GM18505 (cell line): ENCODE results near the gene RNF152.
"Not testable (repeated sequence)": the region's sequence is repeated elsewhere in the genome, so short reads cannot be mapped to it uniquely, and the experiment has no call there.

Source experiments
- ATAC-seq: cut with Tn5 transposase; IDR thresholded peaks from one replicate; pipeline ENCODE4 v1.9.1; 2021; ENCODE audit not compliant: unreplicated experiment
- POLR2A ChIP-seq: IDR thresholded peaks from 4 replicates; pipeline ENCODE4 v1.6.1; 2011; ENCODE audit warnings: borderline replicate concordance; ENCODE audit not compliant: insufficient read depth, insufficient read length; ENCODE audit errors: extremely low read depth

RNF152 gene

GRCh38 chr18:61808286-61808685, 84.5 kb downstream of the RNF152 start:
- no peak for ATAC-seq
- no peak for TF ChIP-seq POLR2A

- no peak for ATAC-seq
- TF ChIP-seq POLR2A = no peak
These were observed 89.4 kb downstream of the RNF152 start for GRCh38 chr18:61803393-61803792.

- no peak for TF ChIP-seq POLR2A
- ATAC-seq = no peak
These were observed 94.9 kb downstream of the RNF152 start for GRCh38 chr18:61797696-61798590.

- ATAC-seq = no peak
- no peak for TF ChIP-seq POLR2A
These were observed 101.8 kb downstream of the RNF152 start for GRCh38 chr18:61791031-61791430.

GRCh38 chr18:61787011-61787670, 105.7 kb downstream of the RNF152 start:
- ATAC-seq = not testable (repeated sequence)

- ATAC-seq = no peak
- TF ChIP-seq POLR2A = no peak
These were observed 107.2 kb downstream of the RNF152 start for GRCh38 chr18:61785588-61785987.

GRCh38 chr18:61784834-61785233, 108.0 kb downstream of the RNF152 start:
- ATAC-seq = no peak
- no peak for TF ChIP-seq POLR2A

GRCh38 chr18:61782545-61782944, 110.3 kb downstream of the RNF152 start:
- TF ChIP-seq POLR2A = no peak

GRCh38 chr18:61776201-61776600, 116.6 kb downstream of the RNF152 start:
- not testable (repeated sequence) for ATAC-seq

More at GRCh38 chr18:61782545-61782944, 110.3 kb downstream of the RNF152 start:
- no peak for ATAC-seq

GRCh38 chr18:61774846-61775245, 118.0 kb downstream of the RNF152 start:
- no peak for ATAC-seq
- no peak for TF ChIP-seq POLR2A

- no peak for TF ChIP-seq POLR2A
- no peak for ATAC-seq
These were observed 120.4 kb downstream of the RNF152 start for GRCh38 chr18:61772293-61772848.

GRCh38 chr18:61771861-61772260, 120.9 kb downstream of the RNF152 start:
- TF ChIP-seq POLR2A = no peak
- ATAC-seq = no peak

GRCh38 chr18:61770279-61770678, 122.5 kb downstream of the RNF152 start:
- no peak for TF ChIP-seq POLR2A
- ATAC-seq = no peak
